Suppressor macrophage treated with lipopolysaccharide for 1 hour (primary cell): ENCODE data around the gene LRRC25.
"Not testable (repeated sequence)": the region's sequence is repeated elsewhere in the genome, so short reads cannot be mapped to it uniquely, and the experiment has no call there.

Experiments
- DNase-seq, 3 donors: peaks; one replicate each; pipeline ENCODE4 v3.0.0-alpha.2; 2020 to 2022

LRRC25 gene

DNA sequence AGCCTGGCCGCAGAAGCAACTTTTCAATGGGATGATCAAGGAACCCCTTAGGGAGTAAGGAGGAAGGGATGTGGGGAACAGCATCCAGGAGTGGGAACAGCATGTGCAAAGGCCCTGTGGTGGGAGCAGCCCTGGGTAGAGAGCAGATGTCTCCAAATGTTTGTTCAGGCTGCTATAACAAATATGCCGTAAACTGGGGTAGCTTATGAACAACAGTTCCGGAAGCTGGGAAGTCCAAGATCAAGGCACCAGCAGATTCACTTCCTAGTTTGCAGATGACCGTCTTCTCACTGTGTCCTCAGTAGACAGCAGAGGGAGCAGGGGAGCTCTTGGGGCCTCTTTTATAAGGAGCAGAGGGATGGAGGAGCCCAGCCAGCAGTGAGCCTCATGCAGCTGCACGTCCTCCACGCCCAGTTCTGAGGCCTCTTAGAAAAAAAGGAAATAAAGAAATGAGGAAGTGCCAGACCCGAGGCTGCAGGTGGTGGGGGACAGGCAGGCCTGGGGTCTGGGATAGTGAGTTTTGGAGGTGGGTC lies 4.2 kb upstream of the LRRC25 start:
- DNase-seq: peak; percentile 94 to 97 (median 96)

DNA sequence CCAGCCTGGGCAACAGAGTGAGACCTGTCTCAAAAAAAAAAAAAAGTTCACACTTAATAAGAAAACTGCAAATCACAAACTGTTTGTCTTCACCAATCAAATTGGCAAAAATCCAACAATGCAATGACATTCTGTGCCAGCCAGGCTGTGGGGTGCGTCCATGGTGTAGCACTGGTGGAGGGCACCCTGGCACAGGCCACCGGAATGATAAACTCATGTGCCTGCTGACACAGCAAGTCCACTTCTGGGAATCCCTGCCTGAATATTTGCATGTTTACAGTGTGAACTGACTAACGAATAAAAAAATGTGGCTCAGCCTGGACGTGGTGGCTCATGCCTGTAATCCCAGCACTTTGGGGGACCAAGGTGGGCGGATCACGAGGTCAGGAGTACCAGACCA lies 1.6 kb upstream of the LRRC25 start:
- DNase-seq: peak; percentile 83 to 95 (median 88)

DNA sequence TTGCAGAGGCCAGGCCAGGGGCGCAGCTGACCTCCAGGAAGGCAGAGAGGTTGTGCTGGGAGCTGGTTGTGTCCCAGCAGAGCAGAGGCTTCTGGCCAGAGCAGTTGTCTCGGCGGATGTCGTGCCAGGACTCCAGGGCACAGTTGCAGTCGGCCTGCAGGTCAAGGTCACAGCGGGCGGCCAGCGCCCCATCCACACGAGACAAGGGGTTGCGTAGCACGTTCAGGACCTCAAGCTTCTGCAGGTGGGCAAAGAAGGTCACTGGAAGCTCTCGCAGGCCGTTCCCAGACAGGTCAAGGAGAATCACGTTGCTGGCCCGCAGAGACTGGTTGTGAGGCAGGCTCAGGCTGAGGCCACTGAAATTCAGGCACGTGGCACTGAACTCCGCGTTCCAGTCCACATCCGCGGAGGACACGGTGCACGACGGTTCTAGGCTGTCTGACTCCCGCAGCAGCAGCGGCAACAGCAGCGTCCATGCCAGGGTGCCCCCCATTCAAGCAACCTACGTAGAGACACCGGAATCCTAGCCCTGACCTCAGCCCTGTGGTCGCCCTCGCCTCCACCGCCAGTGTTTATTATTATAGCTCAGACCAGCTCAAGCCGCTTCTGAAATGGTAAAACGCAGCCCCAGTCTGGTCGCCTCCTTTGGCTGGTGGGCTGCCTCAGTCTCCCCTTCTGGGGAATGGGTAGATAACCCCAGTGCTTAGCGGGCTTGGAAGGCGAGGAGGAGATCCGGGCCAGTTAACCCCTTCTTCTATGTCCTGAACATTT lies 766 bp downstream of the LRRC25 start:
- DNase-seq: peak in 1 of 3 donors; percentile 15

DNA sequence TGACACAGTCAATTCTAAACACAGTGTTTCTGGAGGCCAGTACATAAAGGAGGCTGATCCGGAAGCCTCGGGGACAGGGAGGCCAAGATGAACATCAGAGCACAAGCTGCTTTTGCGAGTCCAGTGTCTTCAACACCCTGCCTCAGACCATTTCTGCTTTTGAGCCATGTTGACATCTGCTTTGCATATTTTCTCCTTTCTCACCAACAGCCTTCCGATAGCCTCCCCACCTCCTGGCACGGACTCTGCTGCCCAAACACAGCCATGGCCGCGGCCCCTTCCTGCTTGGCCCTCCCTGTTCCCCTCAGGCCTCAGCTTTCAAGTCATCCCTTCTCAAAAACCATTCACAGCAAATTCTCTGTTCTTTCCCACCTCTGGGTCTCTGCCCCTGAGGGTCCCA lies 3.6 kb downstream of the LRRC25 start:
- peak; percentile 82 to 91 (median 85) for DNase-seq

DNA sequence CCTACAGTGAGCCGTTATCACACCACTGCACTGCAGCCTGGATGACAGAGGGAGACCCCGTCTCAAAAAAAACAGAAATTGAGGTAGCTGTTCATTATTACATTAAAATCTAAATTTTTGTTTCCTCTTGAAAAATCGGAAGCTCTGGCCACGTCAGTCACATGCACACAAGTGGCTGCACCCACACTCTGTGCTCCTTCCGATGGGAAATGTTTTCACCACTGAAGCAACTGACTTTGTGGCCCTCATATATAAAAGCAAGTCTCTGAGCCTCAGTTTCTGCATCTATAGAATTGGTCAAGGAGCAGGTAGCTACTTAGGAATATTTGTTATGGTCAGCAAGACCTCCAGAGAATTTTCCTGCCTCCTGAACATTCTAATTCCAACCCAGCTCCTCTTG lies 4.5 kb downstream of the LRRC25 start:
- DNase-seq: peak; percentile 64 to 71 (median 68)

DNA sequence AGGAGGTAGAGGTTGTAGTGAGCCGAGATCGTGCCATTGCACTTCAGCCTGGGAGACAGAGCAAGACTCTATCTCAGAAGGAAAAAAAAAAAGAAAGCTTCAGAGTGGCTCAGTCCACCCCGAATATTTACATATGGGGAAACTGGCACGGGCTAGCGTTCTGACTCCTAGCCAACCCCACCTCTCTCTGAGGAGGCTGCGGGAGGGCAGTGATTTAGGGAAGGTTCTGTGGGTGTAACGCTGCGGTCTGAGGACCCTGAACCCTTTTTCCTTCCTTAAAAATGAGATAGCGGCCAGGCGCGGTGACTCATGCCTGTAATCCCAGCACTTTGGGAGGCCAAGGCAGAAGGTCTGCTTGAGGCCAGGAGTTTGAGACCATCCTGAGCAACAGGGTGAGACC lies 5.0 kb downstream of the LRRC25 start:
- DNase-seq: peak; percentile 89 to 96 (median 90)

DNA sequence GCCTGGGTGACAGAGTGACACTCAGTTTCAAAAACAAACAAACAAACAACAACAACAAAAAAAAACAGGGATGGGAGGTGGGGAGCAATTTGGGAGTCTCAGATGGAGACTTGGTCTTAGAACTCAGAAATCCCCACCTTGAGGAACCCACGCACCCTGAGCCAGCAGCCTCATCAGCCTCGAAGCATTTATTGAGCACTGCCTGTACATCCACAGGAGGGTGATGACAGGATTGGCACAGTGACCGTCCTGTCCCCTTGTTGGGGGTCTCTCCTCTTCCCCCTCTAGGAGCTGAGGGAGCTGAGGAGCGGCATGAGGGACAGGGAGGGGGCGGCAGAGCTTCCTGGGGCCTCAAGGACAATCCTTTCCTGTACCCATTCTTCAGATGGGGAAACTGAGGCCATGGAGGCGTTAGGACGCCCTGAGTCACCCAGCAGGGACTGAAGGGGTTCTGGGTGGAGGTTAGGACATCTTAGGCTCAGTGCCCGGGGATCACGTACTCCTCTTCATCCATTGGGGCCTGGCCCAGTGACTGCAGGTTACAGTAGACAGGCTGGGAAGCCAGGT lies 5.8 kb downstream of the LRRC25 start:
- DNase-seq: peak in 1 of 3 donors; percentile 7

DNA sequence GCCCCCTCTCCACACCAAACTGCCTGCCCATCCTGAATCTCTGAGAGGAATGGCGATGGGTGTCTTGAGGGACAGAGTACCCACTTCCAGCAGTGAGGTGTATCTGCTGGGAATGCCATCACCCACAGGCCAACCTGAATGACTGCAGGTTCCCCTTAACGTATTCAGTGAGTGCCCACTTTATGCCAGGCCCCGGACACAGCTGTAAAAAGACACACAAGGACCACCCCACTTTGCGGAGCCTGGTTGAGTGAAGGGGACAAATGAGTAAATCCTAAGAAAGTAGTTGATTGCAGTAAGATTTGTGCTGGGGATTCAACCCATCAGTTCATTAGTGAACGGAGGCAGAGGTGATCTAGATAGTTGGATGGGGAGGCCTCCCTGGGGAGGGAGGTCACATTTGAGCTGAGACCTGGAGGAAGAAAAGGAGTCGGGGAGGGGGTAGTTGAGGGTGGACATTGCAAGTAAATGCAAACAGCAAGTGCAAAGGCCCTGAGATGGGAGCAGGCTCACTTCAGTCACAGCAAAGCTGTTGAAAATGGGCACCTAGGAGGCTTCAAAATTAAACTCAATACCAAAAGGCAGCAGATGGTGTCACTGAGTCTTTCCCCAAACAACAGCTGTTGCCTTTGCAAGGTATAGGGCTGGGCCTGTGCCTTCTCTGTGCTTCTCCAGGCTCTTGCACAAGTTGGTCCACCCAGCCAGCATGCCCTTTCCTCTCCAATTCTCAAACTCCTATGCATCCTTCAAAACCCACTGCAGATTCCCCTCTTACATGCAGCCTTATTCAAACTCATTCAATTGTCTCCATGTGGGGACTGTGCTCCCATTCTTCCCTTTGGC lies 7.1 kb downstream of the LRRC25 start:
- DNase-seq: no peak

DNA sequence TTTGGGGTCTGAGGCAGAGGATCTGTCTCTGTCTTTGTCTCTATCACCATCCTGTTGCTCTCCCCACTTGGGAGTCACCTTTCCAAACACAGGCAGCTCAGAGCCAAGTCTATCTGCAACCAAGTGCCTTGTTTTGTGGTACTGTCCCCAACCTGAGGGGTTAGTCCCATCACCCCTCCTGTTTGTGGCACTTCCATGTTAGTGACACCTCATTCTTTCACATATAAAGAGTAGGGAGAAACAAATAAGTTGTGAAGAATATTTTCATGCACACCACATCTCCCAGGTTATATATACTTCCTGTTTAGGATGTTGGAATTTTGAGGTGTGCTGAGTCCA lies 7.7 kb downstream of the LRRC25 start:
- DNase-seq: no peak

DNA sequence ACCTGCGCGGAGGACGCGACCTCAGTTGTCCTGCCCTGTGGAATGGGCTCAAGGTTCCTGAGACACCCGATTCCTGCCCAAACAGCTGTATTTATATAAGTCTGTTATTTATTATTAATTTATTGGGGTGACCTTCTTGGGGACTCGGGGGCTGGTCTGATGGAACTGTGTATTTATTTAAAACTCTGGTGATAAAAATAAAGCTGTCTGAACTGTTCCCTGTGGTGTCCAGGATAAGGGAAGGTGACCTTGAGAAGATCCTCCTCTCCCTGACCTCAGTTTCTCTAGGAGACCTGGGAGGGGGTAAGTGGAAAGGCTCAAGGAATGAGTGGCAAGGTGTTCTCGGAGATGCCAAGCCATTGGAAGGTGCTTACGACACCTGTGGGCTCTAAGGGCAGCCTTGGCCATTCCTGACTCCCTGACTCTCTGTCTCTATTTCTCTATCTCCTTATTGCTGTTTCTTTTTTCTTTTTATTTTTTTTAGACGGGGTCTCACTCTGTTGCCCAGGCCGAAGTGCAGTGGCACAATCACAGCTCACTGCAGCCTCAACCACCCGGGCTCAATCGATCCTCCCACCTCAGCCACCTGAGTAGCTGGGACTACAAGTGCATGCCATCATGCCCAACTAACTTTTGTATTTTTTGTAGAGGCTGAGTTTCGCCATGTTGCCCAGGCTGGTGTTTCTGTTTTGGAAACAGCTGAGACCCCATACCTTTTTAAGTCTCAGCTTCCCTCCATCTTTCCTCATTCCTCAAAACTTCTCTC lies 8.3 kb downstream of the LRRC25 start:
- no peak for DNase-seq

DNA sequence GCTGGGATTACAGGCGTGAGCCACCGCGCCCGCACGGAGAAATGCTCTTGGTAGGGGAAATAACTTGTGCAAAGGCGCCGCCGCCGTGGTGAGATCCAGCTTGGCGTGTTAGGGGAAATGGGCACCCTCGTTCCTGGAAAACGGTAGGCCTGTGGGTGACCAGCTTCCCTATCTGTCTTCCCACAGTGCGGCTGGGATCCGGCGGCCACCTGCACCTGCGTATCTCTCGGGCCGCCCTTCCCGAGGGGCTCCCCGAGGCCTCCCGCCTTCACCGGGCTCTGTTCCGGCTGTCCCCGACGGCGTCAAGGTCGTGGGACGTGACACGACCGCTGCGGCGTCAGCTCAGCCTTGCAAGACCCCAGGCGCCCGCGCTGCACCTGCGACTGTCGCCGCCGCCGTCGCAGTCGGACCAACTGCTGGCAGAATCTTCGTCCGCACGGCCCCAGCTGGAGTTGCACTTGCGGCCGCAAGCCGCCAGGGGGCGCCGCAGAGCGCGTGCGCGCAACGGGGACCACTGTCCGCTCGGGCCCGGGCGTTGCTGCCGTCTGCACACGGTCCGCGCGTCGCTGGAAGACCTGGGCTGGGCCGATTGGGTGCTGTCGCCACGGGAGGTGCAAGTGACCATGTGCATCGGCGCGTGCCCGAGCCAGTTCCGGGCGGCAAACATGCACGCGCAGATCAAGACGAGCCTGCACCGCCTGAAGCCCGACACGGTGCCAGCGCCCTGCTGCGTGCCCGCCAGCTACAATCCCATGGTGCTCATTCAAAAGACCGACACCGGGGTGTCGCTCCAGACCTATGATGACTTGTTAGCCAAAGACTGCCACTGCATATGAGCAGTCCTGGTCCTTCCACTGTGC lies 9.1 kb downstream of the LRRC25 start:
- peak; percentile 85 to 90 (median 90) for DNase-seq

DNA sequence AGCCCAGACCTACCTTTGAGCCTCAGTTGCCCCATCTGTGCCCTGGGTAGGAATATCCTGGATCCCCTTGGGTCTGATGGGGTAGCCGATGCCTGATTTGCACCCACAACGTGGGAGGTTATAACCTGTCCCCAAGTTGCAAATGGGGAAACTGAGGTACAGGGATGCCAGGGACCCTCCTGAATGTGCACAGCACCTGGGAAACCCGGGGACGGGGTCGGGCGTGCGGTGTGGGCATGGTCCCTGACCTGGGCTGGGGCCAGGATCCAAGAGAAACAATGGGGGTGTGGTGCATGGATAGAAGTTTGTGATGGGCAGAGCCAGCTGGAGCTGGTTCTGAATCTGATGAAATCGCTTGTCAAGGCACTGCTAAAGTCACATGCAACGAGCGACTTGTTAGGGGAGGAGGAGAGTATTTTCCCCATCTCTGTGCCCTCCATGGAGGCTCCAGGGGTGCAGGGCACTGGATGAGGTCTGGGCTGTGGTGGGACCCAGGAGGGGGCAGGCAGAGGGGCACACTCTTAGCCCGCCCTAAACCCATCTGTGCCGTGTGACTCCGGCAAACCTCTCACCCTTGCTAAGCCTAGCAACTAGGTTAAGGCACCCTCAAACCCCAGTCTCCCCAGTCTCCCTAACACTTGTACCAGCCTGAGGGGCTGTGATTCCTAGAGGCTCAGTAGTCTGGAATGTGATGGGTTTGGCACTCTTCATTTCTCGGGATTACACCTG lies 10.7 kb downstream of the LRRC25 start:
- DNase-seq: peak in 1 of 3 donors; percentile 40

DNA sequence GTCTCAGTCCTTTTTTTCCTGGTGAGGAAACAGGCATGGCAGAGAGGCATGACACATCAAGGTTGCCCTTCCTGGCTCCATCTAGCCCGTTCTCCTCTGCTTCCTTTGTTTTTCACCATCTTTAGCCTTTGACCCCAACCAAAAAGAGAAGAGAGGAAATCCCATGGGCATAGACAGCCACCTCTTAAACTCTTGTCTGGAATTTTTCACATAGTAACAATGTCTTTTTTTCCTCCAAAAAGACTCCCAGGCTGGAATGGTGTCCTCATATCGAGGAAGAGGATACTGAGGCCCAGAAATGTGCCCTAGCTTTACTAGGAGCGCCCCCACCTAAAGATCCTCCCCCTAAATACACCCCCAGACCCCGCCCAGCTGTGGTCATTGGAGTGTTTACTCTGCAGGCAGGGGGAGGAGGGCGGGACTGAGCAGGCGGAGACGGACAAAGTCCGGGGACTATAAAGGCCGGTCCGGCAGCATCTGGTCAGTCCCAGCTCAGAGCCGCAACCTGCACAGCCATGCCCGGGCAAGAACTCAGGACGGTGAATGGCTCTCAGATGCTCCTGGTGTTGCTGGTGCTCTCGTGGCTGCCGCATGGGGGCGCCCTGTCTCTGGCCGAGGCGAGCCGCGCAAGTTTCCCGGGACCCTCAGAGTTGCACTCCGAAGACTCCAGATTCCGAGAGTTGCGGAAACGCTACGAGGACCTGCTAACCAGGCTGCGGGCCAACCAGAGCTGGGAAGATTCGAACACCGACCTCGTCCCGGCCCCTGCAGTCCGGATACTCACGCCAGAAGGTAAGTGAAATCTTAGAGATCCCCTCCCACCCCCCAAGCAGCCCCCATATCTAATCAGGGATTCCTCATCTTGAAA lies 11.5 kb downstream of the LRRC25 start, which contains the start of gene GDF15:
Gene GDF15, plus strand, starts transcription at position 484 of the 868 bp plus-strand sequence. Its CDS starts 32 bp downstream, at position 516.
- peak; percentile 76 to 80 (median 77) for DNase-seq

DNA sequence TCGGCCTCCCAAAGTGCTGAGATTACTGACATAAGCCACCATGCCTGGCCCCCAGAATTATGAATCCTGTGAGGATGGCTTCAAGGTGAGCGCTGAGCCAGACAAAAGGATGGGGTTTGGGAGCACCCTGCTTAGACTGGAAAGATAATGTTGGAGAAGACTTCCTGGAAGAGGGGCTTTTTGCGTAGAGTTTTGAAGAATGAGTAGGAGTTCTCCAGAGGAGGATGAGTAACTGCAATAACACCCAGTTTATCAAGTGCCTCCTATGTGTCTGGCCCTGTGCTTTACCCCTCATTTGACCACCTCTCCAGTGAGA lies 12.1 kb downstream of the LRRC25 start:
- DNase-seq: no peak

DNA sequence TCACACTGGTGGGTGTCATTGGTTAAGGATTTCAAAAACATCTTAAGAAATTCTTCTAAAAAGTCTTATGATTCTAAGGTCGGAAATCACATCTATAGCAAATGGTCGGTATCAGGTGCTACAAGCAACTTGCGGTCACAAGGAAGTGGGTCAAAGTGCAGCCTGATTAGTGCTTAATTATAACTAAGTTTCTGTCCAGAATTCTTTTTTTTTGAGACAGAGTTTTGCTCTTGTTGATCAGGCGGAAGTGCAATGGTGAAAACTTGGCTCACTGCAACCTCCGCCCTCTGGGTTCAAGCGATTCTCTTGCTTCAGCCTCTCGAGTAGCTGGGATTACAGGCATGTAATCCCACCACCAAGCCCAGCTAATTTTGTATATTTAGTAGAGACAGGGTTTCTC lies 12.6 kb downstream of the LRRC25 start:
- DNase-seq: no peak

DNA sequence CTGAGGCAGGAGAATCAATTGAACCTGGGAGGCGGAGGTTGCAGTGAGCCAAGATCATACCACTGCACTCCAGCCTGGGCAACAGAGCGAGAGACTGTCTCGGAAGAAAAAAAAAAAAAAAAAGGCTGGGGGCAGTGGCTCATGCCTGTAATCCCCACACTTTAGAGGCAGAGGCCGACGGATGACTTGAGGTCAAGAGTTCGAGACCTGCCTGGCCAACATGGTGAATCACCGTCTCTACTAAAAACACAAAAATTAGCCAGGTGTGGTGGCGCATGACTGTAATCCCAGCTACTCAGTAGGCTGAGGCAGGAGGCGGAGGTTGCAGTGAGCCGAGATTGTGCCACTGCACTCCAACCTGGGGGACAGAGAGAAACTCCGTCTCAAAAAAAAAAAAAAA lies 13.8 kb downstream of the LRRC25 start:
- not testable (repeated sequence) for DNase-seq

DNA sequence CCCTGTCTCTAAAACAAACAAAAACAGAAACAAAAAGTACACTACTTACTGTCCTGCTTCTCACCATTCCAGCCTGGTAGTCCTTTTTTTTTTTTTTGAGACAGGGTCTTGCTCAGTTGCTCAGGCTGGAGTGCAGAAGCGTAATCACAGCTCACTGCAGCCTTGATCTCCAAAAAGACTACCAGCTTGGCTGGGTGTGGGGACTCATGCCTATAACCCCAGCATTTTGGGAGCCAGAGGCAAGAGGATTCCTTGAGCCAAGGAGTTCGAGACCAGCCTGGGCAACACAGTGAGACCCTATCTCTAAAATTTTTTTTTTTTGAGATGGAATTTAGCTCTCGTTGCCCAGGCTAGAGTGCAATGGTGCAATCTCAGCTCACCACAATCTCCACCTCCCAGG lies 16.6 kb downstream of the LRRC25 start:
- DNase-seq: no peak

DNA sequence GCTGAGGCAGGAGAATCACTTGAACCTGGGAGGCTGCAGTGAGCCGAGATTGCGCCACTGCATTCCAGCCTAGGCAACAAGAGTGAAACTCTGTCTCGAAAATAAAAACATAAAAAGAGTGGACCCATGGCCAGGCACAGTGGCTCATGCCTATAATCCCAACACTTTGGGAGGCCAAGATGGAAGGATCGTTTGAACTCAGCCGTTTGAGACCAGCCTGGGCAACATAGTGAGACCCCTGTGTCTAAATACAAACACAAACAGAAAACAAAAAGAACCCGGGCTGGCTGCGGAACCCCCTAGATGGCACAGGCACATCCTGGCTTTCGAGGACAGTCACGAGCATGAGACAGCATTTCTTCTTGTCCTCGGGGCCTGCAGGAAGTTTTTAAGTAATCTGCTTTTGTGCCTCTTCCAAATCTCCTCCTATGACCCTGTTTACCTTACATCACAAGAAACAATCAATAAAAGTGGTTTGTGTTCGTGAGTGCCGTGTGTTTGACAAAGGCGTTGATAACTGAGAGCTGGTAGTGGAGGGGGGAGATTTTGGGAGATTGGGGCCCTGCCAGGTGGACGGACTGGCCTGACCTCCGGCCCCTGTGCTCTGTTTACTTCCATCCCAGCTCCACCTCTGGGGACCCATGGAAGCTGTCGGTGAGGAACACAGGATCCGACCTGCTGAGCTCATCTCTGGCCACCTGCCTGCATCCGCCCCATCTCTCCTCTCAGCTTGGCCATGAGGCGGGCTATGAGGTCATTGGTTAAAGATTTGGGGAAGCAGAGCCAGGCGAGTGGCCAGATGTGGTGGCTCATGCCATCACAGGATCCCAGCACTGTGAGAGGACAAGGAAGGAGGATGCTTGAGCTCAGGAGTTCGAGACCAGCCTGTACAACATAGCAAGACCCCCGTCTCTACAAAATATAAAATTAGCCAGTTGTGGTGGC lies 17.3 kb downstream of the LRRC25 start:
- peak; percentile 81 to 85 (median 83) for DNase-seq

DNA sequence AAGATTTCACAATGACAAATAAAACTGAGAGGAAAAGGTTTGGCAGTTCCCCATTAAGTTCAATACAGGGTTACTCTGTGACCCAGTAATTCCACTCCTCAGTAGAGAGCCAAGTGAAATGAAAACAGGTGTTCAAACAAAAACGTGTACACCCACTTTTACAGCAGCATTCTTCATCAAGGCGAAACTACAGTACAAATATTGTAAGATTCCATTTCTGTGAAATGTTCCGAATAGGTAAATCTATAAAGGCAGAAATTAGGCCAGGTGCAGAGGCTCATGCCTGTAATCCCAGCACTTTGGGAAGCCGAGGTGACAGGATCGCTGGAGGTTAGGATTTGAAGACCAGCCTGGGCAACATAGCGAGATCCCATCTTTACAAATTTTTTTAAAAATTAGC lies 20.4 kb downstream of the LRRC25 start:
- DNase-seq: no peak
